PC-3 (cell line): ENCODE data around the gene LSG1. TPM values are rescaled to one million over a fixed set of nuclear protein-coding genes. Genes with fewer than 3 reads are reported as not detected.

Source experiments
- ATAC-seq: fragments of 200-7000 bp; cut with Tn5 transposase; 2 replicates; pipeline ENCODE4 v1.9.1; 2020; ENCODE audit warnings: mild to moderate bottlenecking, moderate library complexity
- BruUV-seq: library from RNA; stranded (reverse); fragments of 400-500 nt; replicated peaks from 2 replicates; lab custom pipeline; 2021; lab: Mats Ljungman, UMichigan
- CTCF ChIA-PET: fragments of 300-600 bp; sonication (Branson Sonifier 250); formaldehyde crosslinking; loops from one replicate; lab custom pipeline; 2022; ENCODE audit warnings: antibody characterized with exemption; lab: Charles Lee
- POLR2A ChIA-PET: fragments of 300-600 bp; sonication (Branson Sonifier 250); formaldehyde crosslinking; loops from one replicate; lab custom pipeline; 2022; ENCODE audit warnings: antibody characterized with exemption; ENCODE audit not compliant: unreplicated experiment; lab: Charles Lee
- DNase-seq: peaks from one replicate; pipeline ENCODE4 v3.0.0-alpha.2; 2015
- H2AFZ ChIP-seq: fragments of 300-600 bp; sonication (generic); 2 replicates; pipeline ENCODE4 v1.6.0; 2016; ENCODE audit warnings: antibody characterized with exemption, low read length
- H3F3A ChIP-seq: fragments of 300-600 bp; sonication (generic); one replicate; pipeline ENCODE4 v1.6.0; 2017; ENCODE audit warnings: antibody characterized with exemption, low read length, control low read depth, mild to moderate bottlenecking; ENCODE audit not compliant: unreplicated experiment
- H3K27ac ChIP-seq: fragments of 300-600 bp; sonication (generic); 2 replicates; pipeline ENCODE4 v1.5.1; 2016; ENCODE audit warnings: mild to moderate bottlenecking, low read length
- H3K27me3 ChIP-seq: fragments of 300-600 bp; sonication (generic); 2 replicates; pipeline ENCODE4 v1.6.1; 2016; ENCODE audit warnings: low read length, mixed read lengths
- H3K36me3 ChIP-seq: fragments of 300-600 bp; sonication (generic); 2 replicates; pipeline ENCODE4 v1.6.1; 2016; ENCODE audit warnings: low read depth, mixed run types, low read length, mixed read lengths
- H3K4me1 ChIP-seq: fragments of 300-600 bp; sonication (generic); 2 replicates; pipeline ENCODE4 v1.5.1; 2016; ENCODE audit warnings: low read length; ENCODE audit not compliant: insufficient read depth
- H3K4me2 ChIP-seq: fragments of 300-600 bp; sonication (generic); 2 replicates; pipeline ENCODE4 v1.6.0; 2016; ENCODE audit warnings: low read length
- H3K4me3 ChIP-seq: fragments of 300-600 bp; sonication (generic); 2 replicates; pipeline ENCODE4 v1.5.1; 2016; ENCODE audit warnings: mild to moderate bottlenecking, low read length, mixed read lengths
- H3K79me2 ChIP-seq: fragments of 300-600 bp; sonication (generic); 2 replicates; pipeline ENCODE4 v1.6.1; 2017; ENCODE audit warnings: low read length, mixed read lengths
- H3K9ac ChIP-seq: fragments of 300-600 bp; sonication (generic); 2 replicates; pipeline ENCODE4 v1.6.0; 2016; ENCODE audit warnings: mild to moderate bottlenecking, low read length
- H3K9me2 ChIP-seq: fragments of 300-600 bp; sonication (generic); replicated peaks from 2 replicates; pipeline ENCODE4 v1.6.1; 2016; ENCODE audit warnings: mixed run types, low read length, mixed read lengths
- H3K9me3 ChIP-seq: fragments of 300-600 bp; sonication (generic); 2 replicates; pipeline ENCODE4 v1.6.1; 2016; ENCODE audit warnings: low read length, mixed read lengths
- H4K20me1 ChIP-seq: fragments of 300-600 bp; sonication (generic); 2 replicates; pipeline ENCODE4 v1.6.1; 2016; ENCODE audit warnings: low read length, mixed read lengths
- EZH2 ChIP-seq: fragments of 300-600 bp; sonication (generic); IDR thresholded peaks from one replicate; pipeline ENCODE4 v1.6.1; 2017; ENCODE audit warnings: antibody characterized with exemption, mild to moderate bottlenecking, low read length; ENCODE audit not compliant: unreplicated experiment
- EZH2phosphoT487 ChIP-seq: fragments of 300-600 bp; sonication (generic); IDR thresholded peaks from 2 replicates; pipeline ENCODE4 v1.6.1; 2018; ENCODE audit warnings: mild to moderate bottlenecking, antibody characterized with exemption, low read length, borderline replicate concordance
- intact Hi-C: fragments of 100-400 bp; cut with micrococcal nuclease; formaldehyde crosslinking; loops from 2 replicates; pipeline ENCODE4 v1.9.0; 2023
- total RNA-seq: library from RNA; depleted of rRNA; stranded (reverse); fragments of >200 nt; gene quantifications from 2 replicates; pipeline ENCODE4 v1.2.3, GENCODE V29; 2014
- TF ChIP-seq, protein P1 (sequence below): fragments of 300-600 bp; sonication (generic); conservative IDR thresholded peaks from 2 replicates; pipeline ENCODE4 v1.5.1; 2017; ENCODE audit warnings: antibody characterized with exemption, low read depth, mild to moderate bottlenecking, low read length

Gene LSG1
- total RNA-seq, 1 experiment from 2014 or later = 83.8 TPM

DNA sequence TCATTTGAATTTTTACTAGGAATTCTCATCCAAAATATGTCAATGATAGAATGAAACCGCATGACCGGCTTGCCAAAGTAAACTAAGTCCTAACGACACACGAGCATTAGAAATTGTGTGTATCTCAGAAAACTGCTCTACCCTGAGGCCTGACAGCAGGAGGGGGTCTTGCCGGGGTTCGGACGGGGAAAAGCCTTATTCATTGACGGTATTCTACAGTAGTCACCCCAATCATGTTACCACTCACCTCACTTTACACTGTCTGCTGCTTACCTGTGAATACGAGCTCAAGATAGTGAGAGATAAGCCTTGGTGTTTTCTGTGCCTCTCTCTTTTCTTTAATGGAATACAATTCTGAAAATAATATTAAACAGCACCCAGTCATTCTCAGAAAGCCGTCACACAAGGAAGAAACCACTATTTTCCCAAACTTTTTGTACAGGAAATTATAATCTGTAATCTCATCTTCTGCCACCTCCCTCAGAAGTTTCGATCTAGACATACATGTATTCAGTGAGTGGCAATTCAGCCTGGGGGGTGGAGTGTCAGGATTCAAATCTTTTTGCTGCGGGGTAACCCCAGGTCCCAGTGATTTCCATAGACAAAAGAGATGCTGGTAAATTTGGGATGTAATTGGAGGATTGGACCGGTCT is 13.2 kb upstream of the LSG1 start:
- Histone ChIP-seq H3K36me3 (no peaks in the 10 kb centered on the region), H2AFZ (peak overlapping the region; percentile 26; the same call in 1 of the 2 replicates), H3K27ac (no peak overlapping the region), H3K27me3 (no peaks in the 10 kb centered on the region), H3K4me3 (peak overlapping the region; percentile 93), H3K4me1 (peaks cover 39% of the 10 kb centered on the region), H3K79me2 (peaks cover 37% of the 10 kb centered on the region), H3K9ac (no peak overlapping the region), H3K4me2 (peak overlapping the region; percentile 94), H4K20me1 (peaks cover 35% of the 10 kb centered on the region), H3K9me2 (no peaks in the 10 kb centered on the region), H3F3A (no peaks in the 10 kb centered on the region), H3K9me3 (no peaks in the 10 kb centered on the region)
- ChIA-PET CTCF (no interaction called here), POLR2A (interaction anchor here (1.2 kb wide), 1 partner anchor 38 kb away, joined by 3 read pairs; no protein-coding TSS in a partner anchor)
- ATAC-seq (no peak), DNase-seq (no peak)
- no peak for TF ChIP-seq EZH2
- TF ChIP-seq, protein P1, sequence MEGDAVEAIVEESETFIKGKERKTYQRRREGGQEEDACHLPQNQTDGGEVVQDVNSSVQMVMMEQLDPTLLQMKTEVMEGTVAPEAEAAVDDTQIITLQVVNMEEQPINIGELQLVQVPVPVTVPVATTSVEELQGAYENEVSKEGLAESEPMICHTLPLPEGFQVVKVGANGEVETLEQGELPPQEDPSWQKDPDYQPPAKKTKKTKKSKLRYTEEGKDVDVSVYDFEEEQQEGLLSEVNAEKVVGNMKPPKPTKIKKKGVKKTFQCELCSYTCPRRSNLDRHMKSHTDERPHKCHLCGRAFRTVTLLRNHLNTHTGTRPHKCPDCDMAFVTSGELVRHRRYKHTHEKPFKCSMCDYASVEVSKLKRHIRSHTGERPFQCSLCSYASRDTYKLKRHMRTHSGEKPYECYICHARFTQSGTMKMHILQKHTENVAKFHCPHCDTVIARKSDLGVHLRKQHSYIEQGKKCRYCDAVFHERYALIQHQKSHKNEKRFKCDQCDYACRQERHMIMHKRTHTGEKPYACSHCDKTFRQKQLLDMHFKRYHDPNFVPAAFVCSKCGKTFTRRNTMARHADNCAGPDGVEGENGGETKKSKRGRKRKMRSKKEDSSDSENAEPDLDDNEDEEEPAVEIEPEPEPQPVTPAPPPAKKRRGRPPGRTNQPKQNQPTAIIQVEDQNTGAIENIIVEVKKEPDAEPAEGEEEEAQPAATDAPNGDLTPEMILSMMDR = no peak
- TF ChIP-seq EZH2phosphoT487 = no peak
- intact Hi-C loops = loop anchor here (1.0 to 10.0 kb wide), 5 partner anchors 88 to 840 kb away; no protein-coding TSS in a partner anchor
- BruUV-seq = no TSS peak

DNA sequence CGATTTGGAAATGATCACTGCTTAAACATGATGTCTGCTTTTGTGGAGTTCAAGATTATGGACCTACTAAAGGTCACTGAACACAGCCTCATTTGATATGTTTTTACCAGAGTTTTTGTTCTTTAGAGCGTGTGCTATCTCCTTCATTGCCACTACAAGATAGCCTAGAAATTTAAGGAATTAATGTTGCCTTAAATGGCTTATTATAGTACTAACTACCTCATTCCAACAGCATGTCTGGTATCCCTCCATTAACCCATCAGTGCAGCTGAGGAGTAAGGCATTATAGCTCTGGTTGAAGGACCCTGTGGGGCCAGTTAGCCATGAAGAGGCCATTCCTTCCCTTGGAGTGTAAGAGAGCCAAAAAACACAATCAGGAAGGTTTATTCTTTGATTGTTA is 11.4 kb upstream of the LSG1 start:
- Histone ChIP-seq H3K27me3 (no peaks in the 10 kb centered on the region), H4K20me1 (peaks cover 21% of the 10 kb centered on the region), H3K27ac (peak overlapping the region; percentile 60), H3K9me2 (no peaks in the 10 kb centered on the region), H3K9me3 (no peaks in the 10 kb centered on the region), H3K36me3 (no peaks in the 10 kb centered on the region), H3K79me2 (peaks cover 26% of the 10 kb centered on the region), H3K4me2 (peak overlapping the region; percentile 74), H2AFZ (peak overlapping the region; percentile 60; the same call in 1 of the 2 replicates), H3K9ac (peak overlapping the region; percentile 10), H3F3A (no peaks in the 10 kb centered on the region), H3K4me3 (no peak overlapping the region), H3K4me1 (peaks cover 25% of the 10 kb centered on the region)
- POLR2A ChIA-PET = interaction anchor here (0.7 to 1.0 kb wide), 2 partner anchors 11 to 502 kb away, joined by 3 read pairs; partner anchors contain the start of gene LSG1
- TF ChIP-seq EZH2phosphoT487 (no peak), EZH2 (no peak)
- TF ChIP-seq, protein P1 = no peak
- ATAC-seq = no peak
- intact Hi-C loops = loop anchor here (2.0 to 10.0 kb wide), 2 partner anchors 347 to 841 kb away; no protein-coding TSS in a partner anchor
- no TSS peak for BruUV-seq
- CTCF ChIA-PET = interaction anchor here (0.6 to 1.9 kb wide), 11 partner anchors 187 to 577 kb away, joined by 3 to 34 read pairs (median 8); no protein-coding TSS in a partner anchor
- DNase-seq = no peak
